HEK293T (cell line): Measurements from ENCODE around the gene RAB11FIP4.

Experiments used
- CTCF ChIA-PET: fragments of 350-600 bp; formaldehyde crosslinking; extraction: SDS; loops from one replicate; lab custom pipeline; 2021; ENCODE audit warnings: antibody characterized with exemption, inconsistent platforms; lab: Yijun Ruan, JAX
- POLR2A ChIA-PET: fragments of 350-600 bp; formaldehyde crosslinking; extraction: SDS; loops from one replicate; lab custom pipeline; 2020; ENCODE audit warnings: antibody characterized with exemption, inconsistent platforms; lab: Yijun Ruan, JAX
- DNase-seq: peaks from one replicate; pipeline ENCODE4 v3.0.0; 2012; ENCODE audit warnings: mixed read lengths; ENCODE audit errors: extremely low spot score
- ARNT ChIP-seq: fragments of 450-650 bp; IDR thresholded peaks from 2 replicates; pipeline ENCODE4 v1.6.1; 2017; ENCODE audit warnings: mild to moderate bottlenecking
- BHLHE40 ChIP-seq: fragments of 450-650 bp; IDR thresholded peaks from 2 replicates; pipeline ENCODE4 v1.6.1; 2016; ENCODE audit warnings: mild to moderate bottlenecking, moderate library complexity, borderline replicate concordance
- CTBP1 ChIP-seq: fragments of 450-650 bp; IDR thresholded peaks from 2 replicates; pipeline ENCODE4 v1.6.1; 2016; ENCODE audit warnings: borderline replicate concordance
- ELF4 ChIP-seq: fragments of 450-650 bp; IDR thresholded peaks from 2 replicates; pipeline ENCODE4 v1.6.1; 2017; ENCODE audit warnings: antibody characterized with exemption
- FOXA1 ChIP-seq: fragments of 450-650 bp; IDR thresholded peaks from 2 replicates; pipeline ENCODE4 v1.6.1; 2016; ENCODE audit warnings: mild to moderate bottlenecking
- FOXK2 ChIP-seq: fragments of 450-650 bp; IDR thresholded peaks from 2 replicates; pipeline ENCODE4 v1.6.1; 2016; ENCODE audit warnings: mild to moderate bottlenecking
- FOXM1 ChIP-seq: fragments of 450-650 bp; IDR thresholded peaks from 2 replicates; pipeline ENCODE4 v1.6.1; 2017; ENCODE audit warnings: mild to moderate bottlenecking, borderline replicate concordance
- HDGF ChIP-seq: fragments of 450-650 bp; IDR thresholded peaks from 2 replicates; pipeline ENCODE4 v1.6.1; 2017; ENCODE audit warnings: antibody characterized with exemption, borderline replicate concordance
- L3MBTL2 ChIP-seq: fragments of 450-650 bp; conservative IDR thresholded peaks from 2 replicates; pipeline ENCODE4 v1.6.1; 2016; ENCODE audit warnings: mild to moderate bottlenecking
- LEF1 ChIP-seq: fragments of 450-650 bp; IDR thresholded peaks from 2 replicates; pipeline ENCODE4 v1.6.1; 2017; ENCODE audit warnings: mild to moderate bottlenecking, borderline replicate concordance
- NFRKB ChIP-seq: fragments of 450-650 bp; IDR thresholded peaks from 2 replicates; pipeline ENCODE4 v1.6.1; 2016; ENCODE audit warnings: mild to moderate bottlenecking, moderate library complexity
- PKNOX1 ChIP-seq: fragments of 450-650 bp; IDR thresholded peaks from 2 replicates; pipeline ENCODE4 v1.6.1; 2016
- SP1 ChIP-seq: fragments of 450-650 bp; IDR thresholded peaks from 2 replicates; pipeline ENCODE4 v1.6.1; 2017
- SUZ12 ChIP-seq: fragments of 450-650 bp; IDR thresholded peaks from 2 replicates; pipeline ENCODE4 v1.6.1; 2016; ENCODE audit warnings: mild to moderate bottlenecking
- TARDBP ChIP-seq: fragments of 450-650 bp; IDR thresholded peaks from 2 replicates; pipeline ENCODE4 v1.6.1; 2016
- ZNF384 ChIP-seq: fragments of 450-650 bp; IDR thresholded peaks from 2 replicates; pipeline ENCODE4 v1.6.1; 2016

The RAB11FIP4 gene

DNA sequence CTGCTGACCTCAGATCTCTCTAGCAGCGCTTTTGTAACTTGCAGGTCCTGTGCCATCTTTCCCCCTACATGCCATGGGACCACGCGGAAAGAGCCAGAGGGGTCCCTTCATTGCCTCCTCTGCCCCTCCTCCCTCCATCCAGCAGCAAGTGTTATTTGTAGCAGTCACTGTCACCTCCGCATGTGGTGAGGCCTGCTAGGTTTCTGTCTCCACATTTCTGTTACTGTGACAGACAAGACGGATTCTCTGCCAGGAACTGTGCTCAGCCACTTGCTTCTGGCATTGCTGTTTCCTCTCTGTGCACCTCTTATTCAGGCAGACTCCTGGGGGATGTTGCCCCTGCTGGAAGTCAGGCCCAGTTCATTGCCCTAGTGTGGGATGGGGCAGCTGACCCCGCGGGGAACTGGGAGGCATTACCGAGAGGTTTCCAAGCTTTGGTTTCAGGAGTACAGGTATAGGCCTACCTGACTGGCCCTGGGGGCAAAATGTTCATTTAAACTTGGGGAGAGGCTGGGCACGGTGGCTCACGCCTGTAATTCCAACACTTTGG lies 61.2 kb downstream of the RAB11FIP4 start:
- DNase-seq: no peak
- ChIA-PET CTCF (interaction anchor here (0.6 to 0.7 kb wide), 2 partner anchors 16 to 31 kb away, joined by 3 to 9 read pairs; no protein-coding TSS in a partner anchor), POLR2A (interaction anchor here (0.7 kb wide), 1 partner anchor 34 kb away, joined by 3 read pairs; no protein-coding TSS in a partner anchor)
- TF ChIP-seq SUZ12 (no peak), BHLHE40 (no peak), FOXK2 (no peak), L3MBTL2 (no peak)

DNA sequence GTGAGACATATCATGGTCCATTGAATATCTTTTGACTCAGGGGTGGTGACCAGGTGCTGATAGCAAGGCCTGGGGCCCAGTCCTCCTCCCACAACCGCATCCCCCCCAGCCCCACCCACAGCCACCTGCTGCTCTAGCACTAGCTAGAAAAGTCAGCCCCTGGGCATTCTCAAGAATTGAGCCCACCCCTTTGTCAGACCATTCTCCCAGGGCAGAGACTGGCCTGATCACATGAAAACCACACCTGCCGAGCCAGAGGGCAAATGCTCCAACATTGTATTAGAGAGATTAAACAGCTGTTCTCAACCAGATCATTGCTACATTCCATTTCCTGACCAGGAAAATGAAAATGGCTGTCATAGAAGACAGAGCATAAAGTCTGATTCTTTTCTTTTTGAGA lies 62.4 kb downstream of the RAB11FIP4 start:
- no peak for DNase-seq
- CTCF ChIA-PET: no interaction called here
- TF ChIP-seq ELF4: no peak
- TF ChIP-seq SUZ12: no peak
- TF ChIP-seq NFRKB: no peak
- no peak for TF ChIP-seq FOXA1
- no peak for TF ChIP-seq L3MBTL2
- no peak for TF ChIP-seq PKNOX1
- no peak for TF ChIP-seq CTBP1
- POLR2A ChIA-PET: no interaction called here

DNA sequence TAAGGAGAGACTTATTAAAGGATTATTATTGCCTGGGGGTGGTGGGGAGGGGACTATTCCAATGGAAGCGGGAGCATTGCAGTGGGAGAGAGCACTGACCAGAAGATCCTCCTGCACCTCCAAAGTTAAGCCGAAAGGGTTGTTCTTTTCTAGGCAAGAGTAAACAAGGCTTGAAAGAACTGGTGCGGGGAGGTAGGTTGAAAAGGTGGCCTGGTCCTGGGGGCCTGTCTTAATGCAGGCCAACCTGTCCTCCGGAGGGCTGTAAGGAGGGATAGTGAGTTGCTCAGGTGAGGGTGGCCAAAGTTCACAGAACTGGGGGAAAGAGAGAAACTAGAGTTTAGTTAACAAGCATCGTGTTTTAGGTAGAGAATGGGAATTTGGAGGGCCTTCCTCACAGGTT lies 65.3 kb downstream of the RAB11FIP4 start:
- DNase-seq: no peak
- ChIA-PET CTCF (no interaction called here), POLR2A (no interaction called here)
- TF ChIP-seq ARNT (no peak), HDGF (no peak), LEF1 (no peak), L3MBTL2 (no peak)

DNA sequence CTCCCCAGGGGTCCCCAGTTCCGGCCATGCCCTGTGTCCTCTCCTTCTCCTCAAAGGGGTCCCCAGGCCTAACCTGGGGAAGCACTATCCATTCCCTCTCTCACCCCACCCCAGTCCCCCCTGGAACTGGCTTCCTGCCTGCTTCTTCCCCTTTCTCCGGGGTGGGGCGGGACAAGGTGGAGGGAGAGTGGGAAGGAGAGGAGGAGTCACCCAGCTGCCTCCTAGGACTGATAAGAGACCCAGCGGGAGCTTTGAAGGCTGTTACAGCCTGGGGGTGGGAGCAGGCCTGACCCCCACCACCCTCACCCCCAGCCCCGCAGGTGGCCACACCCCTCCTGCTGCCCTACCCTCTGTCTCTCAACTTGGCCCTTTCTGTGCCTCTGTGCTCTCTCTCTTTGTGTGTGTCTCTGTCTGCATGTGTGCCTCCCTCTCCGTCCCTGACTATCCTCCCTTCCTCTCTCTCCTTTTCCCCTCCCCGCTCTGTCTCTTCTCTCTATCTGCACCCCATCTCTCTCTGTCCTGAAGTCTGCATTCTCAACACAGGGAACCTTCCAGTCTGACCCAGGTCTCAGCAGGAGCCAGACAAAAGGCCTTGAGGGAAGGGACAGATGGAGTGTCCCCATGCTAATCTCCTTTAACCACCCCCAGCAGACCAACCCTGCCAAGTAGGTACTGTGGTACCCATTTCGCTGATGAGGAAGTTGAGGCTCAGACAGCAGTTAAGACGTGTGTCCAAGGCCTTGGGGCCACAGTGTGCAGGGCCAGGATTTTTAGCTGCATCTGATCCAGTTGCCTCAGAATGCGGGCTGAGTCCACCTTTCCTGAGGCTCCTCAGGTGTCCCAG lies 66.1 kb downstream of the RAB11FIP4 start:
- TF ChIP-seq ELF4 (no peak), SP1 (no peak), SUZ12 (no peak), PKNOX1 (no peak), NFRKB (no peak), LEF1 (no peak), L3MBTL2 (no peak), BHLHE40 (no peak), FOXA1 (no peak), HDGF (no peak)
- POLR2A ChIA-PET: no interaction called here
- no peak for DNase-seq
- CTCF ChIA-PET: interaction anchor here (0.6 kb wide), 1 partner anchor 18 kb away, joined by 3 read pairs; no protein-coding TSS in a partner anchor

DNA sequence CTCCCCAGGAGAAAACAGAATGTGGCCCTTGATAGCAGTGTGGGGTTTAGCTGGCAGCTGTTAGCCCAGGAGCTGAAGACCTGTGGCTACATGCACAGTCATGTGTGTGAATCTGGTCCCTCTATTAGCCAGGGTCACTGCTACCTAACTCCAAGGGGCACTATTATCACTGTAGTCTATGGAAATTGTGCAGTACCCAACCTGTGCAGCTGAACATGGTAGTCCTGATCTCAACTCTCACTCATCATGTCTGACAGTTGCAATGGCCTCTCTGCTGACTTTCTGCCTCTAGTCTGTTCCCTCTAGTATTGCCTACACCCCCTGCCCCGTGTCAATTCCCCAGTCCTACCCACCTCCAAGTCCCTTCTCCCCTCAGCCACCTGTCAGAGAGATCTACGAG lies 67.4 kb downstream of the RAB11FIP4 start:
- TF ChIP-seq PKNOX1 (no peak), FOXA1 (no peak), FOXK2 (no peak), ZNF384 (no peak), TARDBP (no peak), ARNT (no peak), CTBP1 (no peak), FOXM1 (no peak), NFRKB (no peak), BHLHE40 (no peak), SP1 (no peak), ELF4 (no peak), SUZ12 (no peak), LEF1 (no peak), L3MBTL2 (no peak)
- POLR2A ChIA-PET: no interaction called here
- no peak for DNase-seq
- CTCF ChIA-PET: no interaction called here

GRCh38 chr17:31459716-31460115 lies 68.2 kb downstream of the RAB11FIP4 start:
- no peak for TF ChIP-seq SP1
- TF ChIP-seq ELF4: no peak
- no peak for TF ChIP-seq NFRKB
- TF ChIP-seq BHLHE40: no peak
- TF ChIP-seq FOXA1: no peak
- TF ChIP-seq ZNF384: no peak
- TF ChIP-seq ARNT: no peak
- no peak for TF ChIP-seq TARDBP
- no peak for TF ChIP-seq SUZ12
- TF ChIP-seq LEF1: no peak
- TF ChIP-seq PKNOX1: no peak
- TF ChIP-seq L3MBTL2: no peak
- no peak for TF ChIP-seq HDGF
- TF ChIP-seq FOXM1: no peak
- TF ChIP-seq CTBP1: no peak
- no peak for TF ChIP-seq FOXK2
- ChIA-PET CTCF (no interaction called here), POLR2A (no interaction called here)
- no peak for DNase-seq
